ENCODE results near the gene MECP2.
A peak's percentile ranks its signal among the peaks of the same experiment; 100 is the strongest.
"Not testable (repeated sequence)": the region's sequence is repeated elsewhere in the genome, so short reads cannot be mapped to it uniquely, and the experiment has no call there.

The MECP2 gene

GRCh38 chrX:154097589-154098541 lies at the start of gene MECP2:
Gene MECP2 (minus strand): TSS chrX:154097717.
- DNase-seq (ENCODE audit: low spot score): peak; percentile 96

GRCh38 chrX:154144010-154144409 lies 46.5 kb upstream of the MECP2 start, which contains the start of gene OPN1LW:
Gene OPN1LW (plus strand): TSS chrX:154144243. CDS start chrX:154144284, 41 bp downstream.
- DNase-seq (ENCODE audit: low spot score): not testable (repeated sequence)

- no peak for DNase-seq (ENCODE audit: low spot score)
Measured at GRCh38 chrX:154142950-154143745, 45.6 kb upstream of the MECP2 start.

GRCh38 chrX:154142386-154142785 lies 44.9 kb upstream of the MECP2 start:
- DNase-seq (ENCODE audit: low spot score): no peak

- no peak for DNase-seq (ENCODE audit: low spot score)
Measured at GRCh38 chrX:154140742-154141141, 43.2 kb upstream of the MECP2 start.

GRCh38 chrX:154140206-154140605 lies 42.7 kb upstream of the MECP2 start:
- no peak for DNase-seq (ENCODE audit: low spot score)

GRCh38 chrX:154138857-154139256 lies 41.3 kb upstream of the MECP2 start:
- DNase-seq (ENCODE audit: low spot score): no peak

- peak; percentile 58 for DNase-seq (ENCODE audit: low spot score)
Measured at GRCh38 chrX:154136627-154137161, 39.2 kb upstream of the MECP2 start.

GRCh38 chrX:154135458-154136229 lies 38.1 kb upstream of the MECP2 start:
- no peak for DNase-seq (ENCODE audit: low spot score)

- no peak for DNase-seq (ENCODE audit: low spot score)
Measured at GRCh38 chrX:154132366-154132765, 34.8 kb upstream of the MECP2 start.

- DNase-seq (ENCODE audit: low spot score): no peak
Measured at GRCh38 chrX:154131955-154132354, 34.4 kb upstream of the MECP2 start.

GRCh38 chrX:154126101-154126500 lies 28.6 kb upstream of the MECP2 start:
- no peak for DNase-seq (ENCODE audit: low spot score)

GRCh38 chrX:154125391-154126040 lies 28.0 kb upstream of the MECP2 start:
- no peak for DNase-seq (ENCODE audit: low spot score)

GRCh38 chrX:154123241-154124219 lies 26.0 kb upstream of the MECP2 start:
- no peak for DNase-seq (ENCODE audit: low spot score)

- DNase-seq (ENCODE audit: low spot score): no peak
Measured at GRCh38 chrX:154121961-154122360, 24.4 kb upstream of the MECP2 start.

GRCh38 chrX:154121207-154121606 lies 23.7 kb upstream of the MECP2 start:
- DNase-seq (ENCODE audit: low spot score): no peak

- no peak for DNase-seq (ENCODE audit: low spot score)
Measured at GRCh38 chrX:154120567-154120966, 23.1 kb upstream of the MECP2 start.

- DNase-seq (ENCODE audit: low spot score): no peak
Measured at GRCh38 chrX:154117566-154117965, 20.0 kb upstream of the MECP2 start.

- no peak for DNase-seq (ENCODE audit: low spot score)
Measured at GRCh38 chrX:154116426-154117211, 19.1 kb upstream of the MECP2 start.
